Testis (tissue), 3 donors: ENCODE measurements around the gene EFL1. TPM values are rescaled to one million over a fixed set of nuclear protein-coding genes. Genes with fewer than 3 reads are reported as not detected.
"Not testable (repeated sequence)": the region's sequence is repeated elsewhere in the genome, so short reads cannot be mapped to it uniquely, and the experiment has no call there.

Source experiments
- DNase-seq: peaks from one replicate; pipeline ENCODE4 v3.0.0-alpha.2; 2019
- H3K27ac ChIP-seq, 2 donors: fragments of 200-600 bp; sonication (generic); one replicate each; pipeline ENCODE4 v1.5.1; 2019
- H3K27me3 ChIP-seq: fragments of 200-600 bp; sonication (generic); one replicate; pipeline ENCODE4 v1.5.1; 2019
- H3K36me3 ChIP-seq: fragments of 200-600 bp; sonication (generic); one replicate; pipeline ENCODE4 v1.5.1; 2017; ENCODE audit warnings: low read depth; ENCODE audit errors: missing control alignments
- H3K4me1 ChIP-seq: fragments of 200-600 bp; sonication (generic); one replicate; pipeline ENCODE4 v1.5.1; 2019
- H3K4me3 ChIP-seq, 2 donors: fragments of 200-600 bp; sonication (generic); one replicate each; pipeline ENCODE4 v1.5.1; 2017 to 2019
- H3K9me3 ChIP-seq: fragments of 200-600 bp; sonication (generic); one replicate; pipeline ENCODE4 v1.5.1; 2017
- CTCF ChIP-seq, 3 experiments: fragments of 450-650 bp in 2 of 3; fragments of 200-600 bp in 1 of 3; sonication (generic) in 1 of 3; IDR thresholded peaks; one replicate each; pipeline ENCODE4 v1.5.1; 2016 to 2019; ENCODE audit warnings: antibody characterized with exemption in 3 of 3, mild to moderate bottlenecking in 2 of 3, moderate library complexity in 1 of 3
- POLR2A ChIP-seq: fragments of 450-650 bp; IDR thresholded peaks from one replicate; pipeline ENCODE4 v1.6.1; 2017; ENCODE audit warnings: antibody characterized with exemption, mild to moderate bottlenecking, moderate library complexity
- WGBS, 2 donors: methylation state at CpG; one replicate each; pipeline ENCODE4 v1.1.5; 2018; 5-methylcytosine and 5-hydroxymethylcytosine counted together
- intact Hi-C: fragments of 100-400 bp; cut with DNase I; formaldehyde crosslinking; loops from one replicate; pipeline ENCODE4 v1.15.1; 2023; ENCODE audit warnings: low total_unique reads
- polyA plus RNA-seq: library from polyadenylated mRNA; stranded (reverse); fragments of 350-450 nt; fragmentation: Illumina TruSeq; extraction: RNeasy Lipid Tissue Mini Kit (QIAGEN cat#74804); gene quantifications from one replicate; pipeline ENCODE4 v1.2.3, GENCODE V29; 2014; ENCODE audit warnings: low read depth, low replicate concordance; ENCODE audit not compliant: insufficient read depth
- total RNA-seq, 2 donors: library from RNA; depleted of rRNA; stranded (reverse); fragments of >200 nt; gene quantifications; one replicate each; pipeline ENCODE4 v1.2.3, GENCODE V29; 2016

EFL1 gene
- total and polyA plus RNA-seq, 3 donors from 2014 or later: 30.6 to 35.0 (median 34.3) TPM

GRCh38 chr15:82228750-82229149 is 33.8 kb downstream of the EFL1 start:
- 88 to 96% methylated on average over 1 of the region's 1 CpG for WGBS, 2 donors

GRCh38 chr15:82221535-82221934 is 41.0 kb downstream of the EFL1 start:
- DNase-seq: peak; percentile 63
- H3K9me3 ChIP-seq, H3K36me3 ChIP-seq, H3K27ac ChIP-seq, H3K4me3 ChIP-seq, H3K4me1 ChIP-seq, intact Hi-C loops, H3K27me3 ChIP-seq: not testable (repeated sequence)
- 78% methylated on average over 2 of the region's 2 CpGs for WGBS, 2 donors

More at GRCh38 chr15:82228750-82229149, 33.8 kb downstream of the EFL1 start:
- no peak for TF ChIP-seq POLR2A
- no peak for TF ChIP-seq CTCF (IDR thresholded peaks at IDR 0.05)
- intact Hi-C loops: no loop called here
- no peaks in the 10 kb centered on the region for H3K4me1 ChIP-seq
- H3K27ac ChIP-seq: no peak overlapping the region
- no peaks in the 10 kb centered on the region for H3K27me3 ChIP-seq
- H3K36me3 ChIP-seq: no peaks in the 10 kb centered on the region
- H3K9me3 ChIP-seq: no peaks in the 10 kb centered on the region
- H3K4me3 ChIP-seq: no peak overlapping the region
- no peak for DNase-seq

DNA sequence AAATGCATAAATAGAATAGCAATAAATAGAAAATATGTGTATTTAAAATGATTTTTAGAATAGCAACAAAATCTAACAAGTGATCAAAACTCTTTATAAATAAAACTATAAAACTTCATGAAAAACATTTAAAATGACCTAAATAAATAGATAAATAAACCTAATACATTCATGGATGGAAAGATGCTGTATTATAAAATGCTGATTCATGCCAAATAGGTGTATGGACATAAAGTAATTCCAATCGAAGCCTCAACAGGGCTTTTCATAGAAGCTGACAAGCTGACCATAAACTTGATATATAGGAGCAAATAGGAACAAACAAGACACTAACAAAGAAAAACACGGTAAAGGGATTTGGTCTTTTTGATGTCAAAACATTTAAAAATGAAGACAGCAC is 46.4 kb downstream of the EFL1 start:
- intact Hi-C loops, H3K4me1 ChIP-seq: not testable (repeated sequence)
- 85 to 91% methylated on average over 2 of the region's 2 CpGs for WGBS, 2 donors

GRCh38 chr15:82212201-82212600 is 50.3 kb downstream of the EFL1 start:
- H3K9me3 ChIP-seq, H3K27me3 ChIP-seq, H3K36me3 ChIP-seq, intact Hi-C loops, H3K4me1 ChIP-seq, DNase-seq, H3K4me3 ChIP-seq, H3K27ac ChIP-seq: not testable (repeated sequence)

More for the DNA sequence above, 46.4 kb downstream of the EFL1 start:
- not testable (repeated sequence) for H3K27ac ChIP-seq, H3K27me3 ChIP-seq, H3K4me3 ChIP-seq, DNase-seq, H3K36me3 ChIP-seq, H3K9me3 ChIP-seq

GRCh38 chr15:82210066-82210597 is 52.4 kb downstream of the EFL1 start:
- H3K36me3 ChIP-seq, H3K27me3 ChIP-seq, H3K27ac ChIP-seq, H3K4me3 ChIP-seq, intact Hi-C loops, DNase-seq, H3K9me3 ChIP-seq, H3K4me1 ChIP-seq: not testable (repeated sequence)
- 67% methylated on average over 3 of the region's 3 CpGs for WGBS, 2 donors

GRCh38 chr15:82204575-82204974 is 58.0 kb downstream of the EFL1 start:
- H3K4me1 ChIP-seq, H3K4me3 ChIP-seq, H3K27ac ChIP-seq, intact Hi-C loops, H3K36me3 ChIP-seq, DNase-seq, H3K9me3 ChIP-seq, H3K27me3 ChIP-seq: not testable (repeated sequence)
- 62 to 64% methylated on average over 2 of the region's 2 CpGs for WGBS, 2 donors

DNA sequence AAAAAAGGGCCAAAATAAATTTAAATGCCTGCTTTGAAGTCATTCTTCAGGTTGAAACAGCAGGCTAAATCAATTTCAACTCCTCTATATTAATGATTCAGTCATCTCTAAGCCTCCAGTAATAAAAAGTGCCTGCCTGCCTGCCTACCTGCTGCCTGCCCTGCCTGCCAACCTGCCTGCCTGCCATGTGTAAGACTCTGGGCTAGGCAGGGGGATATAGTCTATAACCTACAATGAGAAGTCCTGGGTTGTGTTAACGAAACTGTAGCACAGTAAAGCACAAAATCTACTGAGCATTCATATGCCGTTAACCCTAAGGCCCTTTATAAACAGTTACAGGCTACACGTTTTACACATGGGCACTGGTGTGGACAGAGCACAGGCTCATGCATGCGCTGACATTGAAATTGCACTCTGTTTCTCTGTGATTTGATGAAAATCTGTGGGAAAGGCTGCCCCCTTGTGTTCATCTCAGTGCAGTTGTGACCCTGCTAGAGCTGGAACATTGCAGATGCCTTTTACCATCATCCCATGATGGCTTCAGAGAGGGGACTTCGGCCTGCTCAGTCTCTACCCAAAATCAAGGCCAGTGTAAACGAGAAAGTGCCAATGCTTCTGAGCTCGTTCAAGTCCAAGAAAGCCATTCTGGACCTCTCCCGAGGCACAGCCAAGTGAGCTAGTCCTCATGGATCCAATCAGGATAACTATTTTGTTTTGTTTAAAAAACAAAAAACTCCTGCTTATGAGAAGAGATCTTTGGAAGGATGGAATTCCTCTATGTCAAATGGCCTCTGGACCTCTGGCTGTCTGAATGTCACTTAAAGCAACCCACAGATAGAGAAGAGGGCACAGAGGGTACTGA is 64.6 kb downstream of the EFL1 start:
- Histone ChIP-seq H3K36me3 (no peaks in the 10 kb centered on the region), H3K27me3 (no peaks in the 10 kb centered on the region), H3K27ac (no peak overlapping the region), H3K4me1 (peaks cover 5% of the 10 kb centered on the region), H3K9me3 (no peaks in the 10 kb centered on the region), H3K4me3 (no peak overlapping the region)
- DNase-seq: peak; percentile 88
- 38 to 39% methylated on average over 8 of the region's 8 CpGs for WGBS, 2 donors
- intact Hi-C loops: no loop called here
- peak; percentile 68 to 80 (median 72) for TF ChIP-seq CTCF (IDR thresholded peaks at IDR 0.05)
- TF ChIP-seq POLR2A: no peak
